PFSK-1 (cell line): ENCODE data around the gene SESN3.

Source experiments
- FOXP2 ChIP-seq: optimal IDR thresholded peaks from 2 replicates; pipeline ENCODE3; 2011; ENCODE audit warnings: borderline replicate concordance, control low read depth, inconsistent platforms; ENCODE audit not compliant: insufficient read depth; ENCODE audit errors: extremely low read length, extremely low read depth
- POLR2AphosphoS5 ChIP-seq: IDR thresholded peaks from 2 replicates; pipeline ENCODE4 v1.6.1; 2012; ENCODE audit warnings: low read depth, mild to moderate bottlenecking, control low read depth, low read length, moderate library complexity
- REST ChIP-seq, 2 experiments: IDR thresholded peaks; 2 replicates each; pipeline versions ENCODE4 v1.6.1 to v1.8.0; 2011 to 2012; ENCODE audit warnings: low read depth in 2 of 2, low read length in 2 of 2, control low read depth in 1 of 2, inconsistent platforms in 1 of 2, mild to moderate bottlenecking in 1 of 2, moderate library complexity in 1 of 2; ENCODE audit not compliant: insufficient read depth in 1 of 2
- SIN3A ChIP-seq: IDR thresholded peaks from 2 replicates; pipeline ENCODE4 v1.6.1; 2012; ENCODE audit warnings: mild to moderate bottlenecking, low read length, moderate library complexity, borderline replicate concordance; ENCODE audit not compliant: insufficient read depth
- TAF1 ChIP-seq: IDR thresholded peaks from 2 replicates; pipeline ENCODE4 v1.6.1; 2012; ENCODE audit warnings: low read length, control low read depth, borderline replicate concordance; ENCODE audit not compliant: insufficient read depth

SESN3 gene

GRCh38 chr11:95154514-95154913 is 76.5 kb downstream of the SESN3 start:
- TF ChIP-seq POLR2AphosphoS5 (no peak), SIN3A (no peak), REST (IDR thresholded peaks at IDR 0.05; ENCODE audit: insufficient read depth in 1 of 2, low read depth in 2 of 2, low read length in 2 of 2) (no peak), FOXP2 (no peak), TAF1 (no peak)

- TF ChIP-seq FOXP2 (no peak), SIN3A (no peak), REST (IDR thresholded peaks at IDR 0.05; ENCODE audit: insufficient read depth in 1 of 2, low read depth in 2 of 2, low read length in 2 of 2) (no peak), TAF1 (no peak)
Observed at GRCh38 chr11:95153857-95154246, 77.2 kb downstream of the SESN3 start.

- no peak for TF ChIP-seq POLR2AphosphoS5
- TF ChIP-seq FOXP2: no peak
- TF ChIP-seq REST (IDR thresholded peaks at IDR 0.05; ENCODE audit: insufficient read depth in 1 of 2, low read depth in 2 of 2, low read length in 2 of 2): no peak
- TF ChIP-seq TAF1: no peak
- TF ChIP-seq SIN3A: no peak
Observed at GRCh38 chr11:95152876-95153856, 77.8 kb downstream of the SESN3 start.

GRCh38 chr11:95150956-95151684 is 79.9 kb downstream of the SESN3 start:
- no peak for TF ChIP-seq SIN3A
- TF ChIP-seq REST (IDR thresholded peaks at IDR 0.05; ENCODE audit: insufficient read depth in 1 of 2, low read depth in 2 of 2, low read length in 2 of 2): no peak
- TF ChIP-seq TAF1: no peak
